Ishikawa (cell line): Measurements from ENCODE around the gene RAI14.

Experiments used
- CEBPB ChIP-seq: IDR thresholded peaks from 2 replicates; pipeline ENCODE4 v1.6.1; 2012
- CREB1 ChIP-seq: IDR thresholded peaks from 2 replicates; pipeline ENCODE4 v1.6.1; 2012; ENCODE audit warnings: low read depth
- EGR1 ChIP-seq: IDR thresholded peaks from 2 replicates; pipeline ENCODE4 v1.6.1; 2012
- EP300 ChIP-seq: IDR thresholded peaks from 2 replicates; pipeline ENCODE4 v1.6.1; 2012; ENCODE audit warnings: borderline replicate concordance
- FOXM1 ChIP-seq: IDR thresholded peaks from 2 replicates; pipeline ENCODE4 v1.6.1; 2012; ENCODE audit warnings: low read depth, borderline replicate concordance
- MAX ChIP-seq: IDR thresholded peaks from 2 replicates; pipeline ENCODE4 v1.6.1; 2012
- NFIC ChIP-seq: IDR thresholded peaks from 2 replicates; pipeline ENCODE4 v1.6.1; 2012
- RAD21 ChIP-seq: IDR thresholded peaks from 2 replicates; pipeline ENCODE4 v1.6.1; 2012; ENCODE audit warnings: low read depth
- REST ChIP-seq: IDR thresholded peaks from 2 replicates; pipeline ENCODE4 v1.6.1; 2012; ENCODE audit warnings: low read depth, mild to moderate bottlenecking
- TAF1 ChIP-seq: IDR thresholded peaks from 2 replicates; pipeline ENCODE4 v1.6.1; 2012; ENCODE audit warnings: low read depth, mild to moderate bottlenecking
- TCF12 ChIP-seq: IDR thresholded peaks from 2 replicates; pipeline ENCODE4 v1.6.1; 2012; ENCODE audit warnings: low read depth
- TEAD4 ChIP-seq: IDR thresholded peaks from 2 replicates; pipeline ENCODE4 v1.6.1; 2012
- YY1 ChIP-seq: IDR thresholded peaks from 2 replicates; pipeline ENCODE4 v1.6.1; 2012; ENCODE audit warnings: low read depth
- ZBTB7A ChIP-seq: IDR thresholded peaks from 2 replicates; pipeline ENCODE4 v1.6.1; 2012; ENCODE audit warnings: low read depth
- TF ChIP-seq, protein P1 (sequence below): IDR thresholded peaks from 2 replicates; pipeline ENCODE4 v1.6.1; 2012

RAI14 gene

GRCh38 chr5:34835664-34836063 lies 179.5 kb downstream of the RAI14 start:
- no peak for TF ChIP-seq MAX
- TF ChIP-seq REST = no peak
- no peak for TF ChIP-seq ZBTB7A
- TF ChIP-seq EGR1 = no peak
- TF ChIP-seq NFIC = no peak
- TF ChIP-seq CEBPB = no peak
- TF ChIP-seq TCF12 = no peak
- TF ChIP-seq RAD21 = no peak
- no peak for TF ChIP-seq CREB1
- TF ChIP-seq, protein P1, sequence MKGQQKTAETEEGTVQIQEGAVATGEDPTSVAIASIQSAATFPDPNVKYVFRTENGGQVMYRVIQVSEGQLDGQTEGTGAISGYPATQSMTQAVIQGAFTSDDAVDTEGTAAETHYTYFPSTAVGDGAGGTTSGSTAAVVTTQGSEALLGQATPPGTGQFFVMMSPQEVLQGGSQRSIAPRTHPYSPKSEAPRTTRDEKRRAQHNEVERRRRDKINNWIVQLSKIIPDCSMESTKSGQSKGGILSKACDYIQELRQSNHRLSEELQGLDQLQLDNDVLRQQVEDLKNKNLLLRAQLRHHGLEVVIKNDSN = no peak
- no peak for TF ChIP-seq TAF1
- TF ChIP-seq TEAD4 = no peak
- no peak for TF ChIP-seq EP300
- TF ChIP-seq YY1 = no peak
- TF ChIP-seq FOXM1 = no peak

DNA sequence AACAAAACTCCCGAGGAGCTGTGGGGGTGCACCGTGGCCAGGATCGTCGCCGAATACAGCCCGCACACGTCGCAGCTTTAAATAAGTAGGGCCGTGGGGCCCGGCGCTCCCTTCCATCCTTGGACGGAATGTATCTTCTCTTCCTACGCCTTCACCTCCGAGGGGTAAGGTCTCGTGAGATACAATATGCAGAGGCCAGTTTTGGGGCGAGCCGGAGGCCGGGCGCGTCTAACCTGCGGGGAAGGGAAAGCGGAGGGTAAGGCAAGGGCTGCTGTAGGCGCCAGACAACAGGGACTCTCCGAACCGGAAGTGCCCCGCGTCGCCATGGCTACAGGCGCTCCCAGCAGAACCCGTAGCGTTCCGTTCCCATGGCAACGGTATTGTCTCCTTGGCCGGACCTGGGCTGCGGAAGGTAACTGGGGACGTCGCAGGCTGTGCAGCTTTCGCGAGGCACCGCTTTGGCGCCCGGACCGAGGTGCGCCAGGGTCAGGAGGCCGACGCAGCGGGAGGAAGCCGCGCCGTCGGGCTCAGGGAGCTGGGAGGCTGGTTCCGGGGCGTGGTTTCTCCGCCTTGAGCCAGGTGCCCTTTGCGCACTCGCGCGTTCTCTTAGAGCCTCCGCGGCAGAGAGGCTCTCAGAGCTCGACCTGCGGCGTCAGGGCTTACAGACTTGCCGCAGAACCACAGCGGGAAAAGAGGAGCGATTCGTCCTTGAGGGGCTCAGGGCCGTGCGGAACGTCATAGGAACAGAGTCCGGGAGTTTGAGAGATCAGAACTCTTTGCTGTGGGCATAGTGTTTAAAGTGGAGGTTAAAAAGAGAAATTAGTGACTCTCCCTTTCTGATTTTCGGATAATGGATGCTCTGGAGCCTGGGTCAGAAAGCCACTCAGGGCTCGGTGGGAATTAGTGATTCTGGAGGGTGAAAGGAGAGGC lies 182.9 kb downstream of the RAI14 start, which contains the start of gene TTC23L:
Gene TTC23L, plus strand, starts transcription at position 380 of the 930 bp plus-strand sequence. CDS start 1,508 bp downstream, outside the sequence.
- TF ChIP-seq ZBTB7A = no peak
- peak; percentile 81; the same call in 1 of the 2 replicates for TF ChIP-seq TAF1
- no peak; the same call in 1 of the 2 replicates for TF ChIP-seq CEBPB
- TF ChIP-seq NFIC = 0 out of 2 replicates have a peak, but pooled peaks have one; percentile 8
- peak; percentile 28; the same call in 1 of the 2 replicates for TF ChIP-seq CREB1
- TF ChIP-seq REST = no peak
- no peak for TF ChIP-seq RAD21
- TF ChIP-seq, protein P1 = peak; percentile 14; the same call in 1 of the 2 replicates
- TF ChIP-seq YY1 = peak; percentile 76
- TF ChIP-seq MAX = peak; percentile 91
- TF ChIP-seq EGR1 = no peak
- TF ChIP-seq TEAD4 = no peak
- TF ChIP-seq EP300 = 0 out of 2 replicates have a peak, but pooled peaks have one; percentile 7
- TF ChIP-seq TCF12 = peak; percentile 77; the same call in 1 of the 2 replicates
- TF ChIP-seq FOXM1 = no peak

DNA sequence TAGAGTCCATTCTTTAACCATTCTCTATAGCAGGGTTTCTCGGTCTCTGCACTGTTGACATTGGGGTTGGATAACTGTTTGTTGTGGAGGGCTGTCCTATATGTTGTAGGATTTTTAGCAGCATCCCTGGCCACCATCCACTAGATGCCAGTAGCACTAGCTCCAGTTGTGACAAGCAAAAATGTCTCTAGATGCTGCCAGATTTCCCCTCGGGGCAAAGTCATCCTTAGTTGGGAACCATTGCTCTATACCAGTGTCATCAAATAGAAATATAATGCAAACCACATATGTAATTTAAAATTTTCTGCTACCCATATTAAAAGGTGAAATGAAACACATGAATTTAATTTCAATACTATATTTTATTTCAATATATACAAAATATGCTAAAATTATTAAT lies 185.7 kb downstream of the RAI14 start:
- TF ChIP-seq CREB1 = no peak

GRCh38 chr5:34842554-34842953 lies 186.4 kb downstream of the RAI14 start:
- TF ChIP-seq CEBPB = no peak
- no peak for TF ChIP-seq TAF1
- TF ChIP-seq, protein P1 = no peak
- TF ChIP-seq YY1 = no peak
- TF ChIP-seq RAD21 = no peak
- no peak for TF ChIP-seq TEAD4
- no peak for TF ChIP-seq EGR1

GRCh38 chr5:34843497-34843896 lies 187.4 kb downstream of the RAI14 start:
- no peak for TF ChIP-seq EGR1
- no peak for TF ChIP-seq FOXM1
- TF ChIP-seq TEAD4 = no peak
- TF ChIP-seq TAF1 = no peak
- no peak for TF ChIP-seq NFIC
- no peak for TF ChIP-seq RAD21
- no peak for TF ChIP-seq REST
- no peak for TF ChIP-seq CREB1
- TF ChIP-seq TCF12 = no peak
- TF ChIP-seq EP300 = no peak
- TF ChIP-seq CEBPB = no peak
- TF ChIP-seq, protein P1 = no peak
- no peak for TF ChIP-seq ZBTB7A
- no peak for TF ChIP-seq MAX
- TF ChIP-seq YY1 = no peak
